Pons (tissue), 1 donor: ENCODE measurements around the gene TMC7.
A peak's percentile ranks its signal among the peaks of the same experiment; 100 is the strongest.
"Not testable (repeated sequence)": the region's sequence is repeated elsewhere in the genome, so short reads cannot be mapped to it uniquely, and the experiment has no call there.

ENCODE experiments used
- DNase-seq: peaks from one replicate; pipeline ENCODE4 v3.0.0-alpha.2; 2016; ENCODE audit warnings: low spot score

Gene TMC7

DNA sequence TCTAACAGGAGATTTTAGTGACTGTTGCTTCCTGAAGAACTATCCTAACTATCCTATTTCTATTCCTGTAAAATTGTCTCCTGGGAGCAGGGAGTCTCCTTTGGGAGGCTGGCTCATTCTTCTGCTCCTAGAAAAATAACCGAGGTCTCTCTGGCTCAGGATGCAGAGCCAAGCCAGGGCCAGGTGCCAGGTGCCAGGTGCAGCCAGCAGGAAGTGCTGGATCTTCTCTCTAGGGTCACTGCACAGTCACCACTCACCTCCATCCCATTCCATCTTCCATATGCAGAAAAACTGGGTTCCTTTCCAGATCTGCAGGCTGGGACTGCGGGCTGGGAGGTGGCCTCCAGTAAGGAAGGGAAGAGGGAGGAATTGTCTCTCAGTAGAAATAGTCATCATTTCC, 3.8 kb upstream of the TMC7 start:
- DNase-seq: no peak

DNA sequence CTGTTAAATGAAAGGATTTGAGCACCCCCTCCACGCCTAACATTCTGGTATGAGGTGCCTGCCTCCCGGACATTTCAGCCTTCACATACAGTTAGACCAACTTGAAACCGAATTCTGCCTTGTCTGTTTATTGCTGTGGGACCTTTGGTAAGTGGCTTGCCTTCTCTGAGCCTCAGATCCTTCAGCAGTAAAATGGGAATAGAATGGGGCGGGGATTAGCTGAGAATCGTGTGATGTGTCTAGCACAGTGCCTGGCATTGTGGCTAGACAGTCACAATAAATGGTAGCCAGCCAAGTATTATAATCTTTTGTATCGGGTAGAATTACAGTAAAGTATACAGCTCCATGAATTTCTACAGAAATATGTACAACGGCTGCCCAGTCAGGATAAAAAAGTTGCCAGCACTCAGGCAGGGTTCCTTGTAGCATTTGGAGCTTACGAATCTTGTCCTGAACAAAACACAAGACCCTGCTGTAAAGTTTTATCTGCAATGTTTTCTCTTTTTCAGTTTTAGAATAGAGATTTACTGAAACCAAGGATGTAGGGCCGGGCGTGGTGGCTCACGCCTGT, 786 bp downstream of the TMC7 start:
- DNase-seq: peak; percentile 72

DNA sequence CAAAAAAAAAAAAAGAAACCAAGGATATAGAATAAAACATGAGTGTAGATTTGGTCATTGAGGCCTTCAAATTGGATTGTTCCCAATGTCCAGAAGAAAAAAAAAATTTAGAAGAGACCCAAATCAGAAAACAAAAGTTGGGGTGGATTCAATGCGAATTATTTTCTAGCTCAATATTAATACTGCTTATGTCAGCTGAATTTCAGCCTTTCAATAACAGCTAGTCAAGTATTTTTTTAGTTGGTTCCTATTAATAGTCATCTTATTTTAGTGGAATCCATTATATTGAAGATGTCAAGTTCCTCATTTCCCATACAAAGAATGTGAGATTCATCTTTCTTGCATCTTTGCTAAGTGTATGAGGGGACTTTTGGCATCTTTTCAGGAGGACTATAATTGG, 1.5 kb downstream of the TMC7 start:
- not testable (repeated sequence) for DNase-seq

DNA sequence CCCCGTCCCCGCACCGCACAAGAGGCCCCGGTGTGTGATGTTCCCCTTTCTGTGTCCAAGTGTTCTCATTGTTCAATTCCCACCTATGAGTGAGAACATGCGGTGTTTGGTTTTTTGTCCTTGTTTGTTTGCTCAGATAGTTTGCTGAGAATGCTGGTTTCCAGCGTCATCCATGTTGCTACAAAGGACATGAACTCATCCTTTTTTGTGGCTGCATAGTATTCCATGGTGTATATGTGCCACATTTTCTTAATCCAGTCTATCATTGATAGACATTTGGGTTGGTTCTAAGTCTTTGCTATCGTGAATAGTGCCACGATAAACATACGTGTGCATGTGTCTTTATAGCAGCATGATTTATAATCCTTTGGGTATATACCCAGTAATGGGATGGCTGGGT, 8.0 kb downstream of the TMC7 start:
- not testable (repeated sequence) for DNase-seq

DNA sequence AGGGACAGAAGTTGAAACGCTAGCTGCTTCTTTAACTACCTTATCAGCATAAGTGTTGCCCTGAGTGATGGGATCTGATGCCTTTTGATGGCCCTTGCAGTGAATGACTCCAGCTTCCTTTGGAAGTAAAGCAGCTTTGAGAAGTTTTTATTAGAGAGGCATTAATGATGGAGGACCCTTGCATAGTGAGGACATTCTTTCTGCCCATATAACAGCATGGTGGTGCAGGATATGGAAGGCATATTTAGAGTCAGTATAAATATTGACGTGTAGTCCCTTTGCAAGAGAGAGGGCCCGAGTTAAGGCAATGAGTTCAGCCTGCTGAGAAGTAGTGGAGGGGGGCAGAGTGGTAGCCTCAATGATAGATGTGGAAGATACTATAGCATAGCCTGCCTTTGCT, 9.8 kb downstream of the TMC7 start:
- DNase-seq: not testable (repeated sequence)

DNA sequence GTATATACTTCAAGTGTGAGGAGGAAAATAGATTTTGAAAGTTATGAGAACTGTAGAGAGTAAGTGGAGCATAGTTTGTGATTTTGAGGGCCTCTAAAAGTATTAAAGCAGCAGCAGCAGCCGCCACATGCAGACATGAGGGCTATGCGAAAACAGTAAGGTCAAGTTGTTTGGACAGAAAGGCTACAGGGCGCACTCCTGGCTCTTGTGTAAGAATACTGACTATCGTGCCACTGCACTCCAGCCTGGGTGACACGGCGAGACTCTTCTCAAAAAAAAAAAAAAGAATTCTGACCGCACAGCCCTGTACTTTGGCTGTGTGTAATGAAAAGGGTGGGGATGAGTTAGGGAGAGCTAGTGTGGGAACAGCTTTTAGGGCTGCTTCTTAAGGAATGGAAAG, 10.4 kb downstream of the TMC7 start:
- not testable (repeated sequence) for DNase-seq

DNA sequence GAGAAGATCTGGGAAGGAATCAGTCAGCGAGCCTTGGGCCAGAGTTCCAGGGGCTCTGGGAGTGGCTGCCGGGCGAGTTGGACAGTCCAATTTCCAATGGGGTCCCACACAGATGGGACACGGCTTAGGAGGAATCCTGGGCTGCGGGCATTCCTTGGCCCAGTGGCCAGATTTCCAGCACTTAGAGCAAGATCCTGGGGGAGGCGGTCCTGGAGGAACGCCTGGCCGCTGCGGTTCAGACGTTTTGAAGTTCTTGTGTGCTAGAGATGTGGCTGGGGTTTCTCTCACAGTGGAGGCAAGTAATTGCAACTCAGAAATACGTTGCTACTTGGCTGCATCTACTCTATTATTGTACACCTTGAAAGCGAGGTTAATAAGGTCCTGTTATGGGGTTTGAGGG, 11.7 kb downstream of the TMC7 start:
- DNase-seq: not testable (repeated sequence)

DNA sequence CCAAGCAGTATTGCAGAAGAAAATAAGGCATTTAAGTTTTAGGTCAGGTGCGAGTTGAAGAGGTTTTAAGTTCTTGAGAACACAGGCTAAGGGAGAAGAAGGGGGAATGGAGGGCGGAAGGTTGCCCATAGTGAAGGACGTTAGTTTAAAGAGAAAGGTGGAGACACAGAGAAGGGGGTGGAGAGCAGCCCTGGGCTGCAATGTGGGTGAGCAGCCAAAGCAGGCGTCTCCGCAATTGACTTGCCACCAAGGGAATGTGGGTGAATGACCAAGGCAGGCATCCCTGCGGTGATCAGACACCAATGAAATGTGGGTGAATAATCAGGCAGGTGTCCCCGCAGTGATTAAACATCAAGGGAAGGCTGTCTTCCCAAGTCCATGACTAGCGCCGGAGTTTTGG, 12.8 kb downstream of the TMC7 start:
- not testable (repeated sequence) for DNase-seq

DNA sequence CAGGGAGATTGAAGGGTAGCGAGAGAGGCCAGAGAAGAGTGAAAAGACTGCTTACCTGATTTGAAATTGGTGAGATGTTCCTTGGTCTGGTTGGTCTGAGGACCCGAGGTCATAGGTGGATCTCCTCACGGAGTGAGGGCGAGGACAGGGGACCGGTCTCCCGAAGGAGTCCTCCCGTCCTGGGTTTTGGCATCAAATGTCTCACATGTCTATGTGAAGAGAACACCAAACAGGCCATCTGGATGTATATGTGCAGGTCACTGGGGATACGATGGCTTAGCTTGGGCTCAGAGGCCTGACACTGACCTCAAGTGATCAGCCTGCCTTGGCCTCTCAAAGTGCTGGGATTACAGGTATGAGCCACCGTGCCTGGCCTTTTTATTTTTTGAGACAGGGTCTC, 13.3 kb downstream of the TMC7 start:
- DNase-seq: not testable (repeated sequence)

DNA sequence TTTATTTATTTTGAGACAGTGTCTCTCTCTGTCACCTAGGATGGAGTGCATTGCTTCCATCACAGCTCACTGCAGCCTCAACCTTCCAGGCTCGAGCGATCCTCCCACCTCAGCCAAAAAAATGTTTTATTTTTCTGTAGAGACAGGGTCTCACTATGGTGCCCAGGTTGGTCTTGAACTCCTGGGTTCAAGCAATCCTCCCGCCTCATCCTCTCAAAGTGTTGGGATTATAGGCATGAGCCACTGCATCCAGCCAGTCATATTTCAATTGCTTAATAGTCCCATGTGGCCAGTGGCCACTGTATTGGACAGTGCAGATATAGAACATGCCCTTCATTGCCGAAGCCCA, 15.3 kb downstream of the TMC7 start:
- no peak for DNase-seq

DNA sequence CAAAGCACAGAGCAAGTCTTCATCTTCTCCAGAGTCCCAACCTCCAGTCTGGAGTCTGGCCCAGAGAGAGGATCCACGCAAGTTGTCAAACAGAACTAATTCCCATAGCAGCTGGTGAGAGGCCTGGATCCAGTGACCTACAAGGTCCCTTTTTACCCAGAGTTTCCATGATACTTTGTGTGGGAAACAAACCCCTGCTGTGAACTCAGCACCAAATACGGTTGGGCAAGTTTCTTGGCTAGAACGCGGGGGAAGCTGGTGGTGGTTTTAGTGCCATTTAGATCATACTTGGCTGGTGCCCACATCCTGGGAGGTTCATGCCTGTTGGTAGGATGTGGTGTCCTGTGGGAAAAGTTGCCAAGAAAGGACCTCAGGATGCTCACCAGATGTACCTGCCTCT, 18.1 kb downstream of the TMC7 start:
- DNase-seq: peak; percentile 64

DNA sequence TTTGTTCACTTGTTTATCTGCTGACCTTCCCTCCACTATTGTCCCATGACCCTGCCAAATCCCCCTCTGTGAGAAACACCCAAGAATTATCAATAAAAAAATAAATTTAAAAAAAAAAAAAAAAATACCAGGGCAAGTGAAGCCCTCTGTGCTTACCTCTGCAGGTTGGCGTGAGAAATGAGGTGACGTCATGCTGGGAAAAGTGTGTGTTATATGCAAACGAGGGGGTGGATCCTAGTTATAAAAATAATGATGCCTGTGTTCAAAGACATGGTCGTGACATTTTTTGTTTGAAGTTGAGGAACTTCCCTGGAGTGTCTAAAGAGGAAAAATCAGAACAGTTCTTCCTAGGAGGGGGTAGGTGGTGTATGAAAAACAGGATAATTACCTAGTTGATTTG, 20.2 kb downstream of the TMC7 start:
- DNase-seq: no peak

DNA sequence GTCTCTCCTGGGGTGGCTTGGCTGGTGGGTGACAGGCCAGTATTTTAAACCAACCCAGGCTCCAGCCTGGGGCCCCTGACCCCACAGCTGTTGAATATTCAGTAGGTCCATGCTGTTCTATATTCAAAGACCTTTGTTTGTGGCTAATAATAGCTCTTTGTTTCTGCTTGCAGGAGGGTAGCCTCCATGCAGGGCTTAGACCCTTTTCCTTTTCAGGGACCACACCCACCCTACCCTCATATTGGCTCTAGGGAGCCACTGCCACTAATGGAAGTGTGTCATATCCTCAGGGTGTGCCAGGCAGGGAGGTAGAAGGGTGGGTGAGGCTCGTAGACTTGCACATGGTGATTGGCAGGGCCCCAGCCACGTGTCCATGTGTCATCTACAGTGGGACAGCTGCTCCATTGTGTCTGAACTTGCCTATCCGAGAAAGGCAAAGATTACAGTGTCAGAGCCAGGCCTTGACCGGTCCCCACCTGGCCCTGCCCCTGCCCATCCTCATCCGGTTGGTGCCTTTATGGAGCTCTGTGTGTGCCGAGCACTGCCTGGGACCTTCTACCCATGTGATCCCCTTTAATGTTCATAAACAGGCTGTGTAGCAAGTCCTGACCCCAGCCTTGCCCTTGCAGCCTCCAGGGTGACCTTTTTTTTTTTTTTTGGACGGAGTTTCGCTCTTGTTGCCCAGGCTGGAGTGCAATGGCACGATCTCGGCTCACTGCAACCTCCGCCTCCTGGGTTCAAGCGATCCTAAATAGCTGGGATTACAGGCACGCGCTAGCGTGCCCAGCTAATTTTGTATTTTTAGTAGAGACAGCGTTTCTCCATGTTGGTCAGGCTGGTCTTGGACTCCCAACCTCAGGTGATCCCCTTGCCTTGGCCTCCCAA, 22.1 kb downstream of the TMC7 start:
- peak; percentile 98 for DNase-seq

DNA sequence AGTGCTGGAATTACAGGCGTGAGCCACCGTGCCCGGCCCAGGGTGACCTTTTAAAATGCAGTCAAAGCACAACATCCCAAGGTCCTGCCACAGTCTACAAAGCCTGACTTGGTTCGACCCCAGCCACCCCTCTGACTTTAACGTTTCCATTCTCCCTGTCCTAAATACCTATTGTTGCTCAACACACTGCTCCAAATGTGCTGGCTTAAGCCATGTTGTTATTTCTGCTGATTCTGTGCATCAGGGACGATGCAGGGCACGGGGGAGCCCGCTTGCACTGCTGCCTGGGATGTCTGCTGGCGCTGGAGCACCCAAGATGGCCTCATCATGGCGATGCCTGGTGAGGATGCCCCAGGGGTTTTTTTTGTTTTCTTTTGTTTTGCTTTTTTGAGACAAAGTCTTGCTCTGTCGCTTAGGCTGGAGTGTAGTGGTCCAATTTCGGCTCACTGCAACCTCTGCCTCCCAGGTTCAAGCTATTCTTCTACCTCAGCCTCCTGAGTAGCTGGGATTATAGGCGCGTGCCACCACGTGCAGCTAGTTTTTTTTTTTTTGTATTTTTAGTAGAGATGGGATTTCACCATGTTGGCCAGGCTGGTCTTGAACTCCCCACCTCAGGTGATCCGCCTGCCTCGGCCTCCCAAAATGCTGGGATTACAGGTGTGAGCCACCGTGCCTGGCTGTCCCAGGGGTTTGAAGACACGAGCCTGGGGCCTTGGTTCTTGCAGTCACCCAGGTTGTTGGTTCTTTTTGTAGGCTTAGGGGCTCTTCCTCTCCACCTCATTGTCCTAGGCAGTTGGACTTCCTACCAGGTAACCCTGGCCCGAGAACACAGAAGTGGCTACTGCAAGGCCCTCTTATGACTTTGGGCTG, 22.9 kb downstream of the TMC7 start:
- DNase-seq: no peak

DNA sequence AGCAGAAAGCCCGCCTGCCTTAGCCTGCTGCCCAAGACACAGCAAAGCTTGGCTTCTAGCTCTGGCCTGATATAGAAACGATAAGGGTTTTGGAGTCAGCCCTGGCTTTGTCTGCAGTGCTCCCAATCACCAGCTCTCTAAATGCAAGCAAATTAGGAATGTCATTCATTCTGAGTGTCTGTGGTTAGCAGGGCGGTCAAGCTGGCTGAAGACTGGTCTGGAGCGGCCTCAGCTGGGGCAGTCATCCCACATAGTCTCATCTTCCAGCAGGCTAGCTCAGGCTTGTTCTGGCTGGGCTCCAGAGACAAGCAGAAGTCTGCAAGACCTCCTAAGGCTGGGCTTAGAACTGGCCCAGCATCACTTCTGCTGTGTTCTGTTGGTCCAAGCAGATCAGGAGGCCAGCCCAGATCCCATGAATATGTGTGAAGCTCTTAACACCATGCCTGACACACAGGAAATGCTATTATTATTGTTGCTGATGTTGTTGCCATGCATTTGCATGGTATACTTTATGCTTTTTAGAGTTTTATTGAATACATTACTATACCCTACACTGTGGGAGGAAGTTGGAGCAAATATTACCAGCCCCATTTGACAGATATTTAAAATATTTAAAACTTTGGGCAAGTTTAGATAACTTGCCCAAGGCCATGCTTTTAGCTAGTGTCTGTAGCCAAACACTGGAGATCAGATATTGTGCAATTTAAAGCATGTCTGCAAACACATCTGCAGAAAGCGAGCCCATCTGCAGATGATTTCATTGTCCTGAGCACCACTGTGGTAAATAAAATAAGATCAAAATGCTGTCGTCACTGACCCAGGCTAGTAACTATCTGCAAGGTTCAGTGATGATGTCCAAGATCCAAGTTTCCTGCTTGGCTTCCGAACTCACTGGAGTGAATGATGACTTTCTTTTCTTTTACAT, 24.8 kb downstream of the TMC7 start:
- no peak for DNase-seq

DNA sequence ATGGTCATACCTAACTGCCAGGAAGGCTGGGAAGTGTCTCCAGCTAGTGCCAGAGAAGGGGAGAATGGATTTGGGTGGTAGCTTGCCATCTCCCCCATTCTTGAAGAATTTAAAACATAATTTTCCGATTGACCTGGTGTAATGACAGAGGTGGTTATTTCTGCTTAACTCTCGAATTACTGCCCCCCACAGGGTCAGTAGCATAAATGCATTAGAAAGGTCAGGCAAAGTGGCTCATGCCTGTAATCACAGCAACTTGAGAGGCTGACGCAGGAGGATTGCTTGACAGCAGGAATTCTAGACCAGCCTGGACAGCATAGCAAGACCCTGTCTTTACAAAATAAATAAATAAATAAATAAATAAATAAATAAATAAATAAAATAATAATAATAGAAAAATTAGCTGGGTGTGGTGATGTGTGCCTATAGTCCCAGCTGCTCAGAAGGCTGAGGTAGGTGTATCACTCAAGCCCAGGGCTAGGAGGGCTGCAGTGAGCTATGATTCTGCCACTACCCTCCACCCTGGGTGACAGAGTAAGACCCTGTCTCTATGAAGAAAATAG, 27.5 kb downstream of the TMC7 start:
- no peak for DNase-seq

DNA sequence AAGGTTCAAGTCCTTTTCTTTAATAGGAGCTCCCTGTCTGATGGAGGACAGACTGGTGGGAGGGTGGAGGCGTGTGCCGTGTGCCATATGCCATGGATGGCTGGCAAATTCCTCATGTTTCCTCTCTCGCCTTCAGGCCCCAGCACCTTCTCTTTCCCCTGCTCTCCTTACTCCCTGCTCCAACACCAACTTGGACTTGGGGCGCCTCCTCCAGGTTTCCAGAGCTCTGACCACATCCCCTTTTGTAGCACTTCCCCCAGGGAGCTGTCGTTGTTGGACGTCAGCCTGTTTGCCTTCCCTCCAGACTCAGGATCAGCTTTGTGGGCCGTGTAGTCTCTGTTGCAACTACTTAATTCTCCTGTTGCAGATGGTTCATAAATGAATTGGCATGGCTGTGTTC, 30.7 kb downstream of the TMC7 start:
- DNase-seq: no peak

DNA sequence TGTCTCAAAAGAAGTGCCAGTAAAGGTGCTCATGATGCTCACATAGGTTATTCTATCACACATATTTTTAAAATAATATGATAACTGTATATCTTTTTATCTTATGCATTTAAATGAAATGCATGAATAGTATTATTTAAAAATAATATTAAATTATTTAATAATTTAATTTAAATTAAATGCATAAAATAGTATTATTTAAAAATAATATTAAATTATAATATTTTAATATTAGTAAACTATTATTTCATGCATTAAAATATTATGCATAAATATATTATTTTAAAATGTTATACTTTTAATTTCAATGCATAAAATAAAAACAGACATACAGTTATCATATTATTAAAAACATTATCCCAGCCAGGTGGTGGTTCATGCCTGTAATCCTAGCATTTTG, 33.4 kb downstream of the TMC7 start:
- DNase-seq: no peak

DNA sequence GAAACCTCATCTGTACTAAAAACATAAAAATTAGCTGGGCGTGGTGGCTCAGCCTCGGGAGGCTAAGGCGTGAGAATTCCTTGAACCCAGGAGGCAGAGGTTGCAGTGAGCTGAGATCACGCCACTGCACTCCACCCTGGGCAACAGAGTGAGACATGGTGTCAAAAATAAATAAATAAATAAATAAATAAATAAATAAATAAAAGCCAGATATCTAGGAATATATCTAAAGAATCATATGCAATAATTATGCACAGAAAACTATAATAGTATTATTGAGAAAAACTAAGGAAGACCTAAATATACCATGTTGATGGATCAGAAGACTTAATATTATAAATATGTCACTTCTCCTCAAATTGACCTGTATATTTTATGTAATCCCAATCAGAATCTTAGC, 37.0 kb downstream of the TMC7 start:
- DNase-seq: no peak

DNA sequence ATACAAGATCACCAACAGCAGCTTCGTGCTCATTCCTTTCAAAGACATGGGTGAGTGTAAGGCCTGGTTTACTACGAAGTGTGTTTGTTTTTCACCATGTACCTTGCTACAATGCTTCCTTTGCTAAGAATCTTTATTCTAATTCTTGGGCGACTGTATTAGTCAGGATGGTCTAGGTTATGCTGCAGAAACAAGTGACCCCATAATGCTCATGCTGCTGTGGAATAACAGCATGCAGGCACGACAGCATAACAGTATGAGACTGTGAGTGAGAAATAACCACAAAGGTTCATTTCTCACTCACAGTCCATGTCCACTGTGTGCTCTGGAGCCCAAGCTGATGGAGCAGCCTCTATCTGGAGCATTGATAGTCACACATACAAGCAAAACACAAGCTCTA, 38.0 kb downstream of the TMC7 start:
- no peak for DNase-seq

DNA sequence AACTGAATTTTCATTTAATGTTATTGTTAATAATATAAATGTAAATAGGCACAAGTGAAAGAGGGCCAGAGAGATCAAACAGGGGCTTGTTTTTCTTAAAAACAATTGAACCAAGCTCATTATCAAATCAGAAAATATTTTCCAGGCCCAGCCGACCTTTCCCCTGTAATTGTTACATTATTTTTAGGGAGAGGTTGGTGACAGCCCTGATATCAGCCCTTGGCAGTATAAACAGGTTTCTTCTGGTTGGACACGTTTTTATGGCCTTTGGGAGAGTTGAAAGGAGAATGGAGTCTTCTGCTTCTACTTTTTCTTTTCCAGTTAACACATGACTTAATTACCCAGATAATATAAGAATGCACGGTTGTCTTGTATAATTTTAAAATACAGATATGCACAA, 43.7 kb downstream of the TMC7 start:
- no peak for DNase-seq

DNA sequence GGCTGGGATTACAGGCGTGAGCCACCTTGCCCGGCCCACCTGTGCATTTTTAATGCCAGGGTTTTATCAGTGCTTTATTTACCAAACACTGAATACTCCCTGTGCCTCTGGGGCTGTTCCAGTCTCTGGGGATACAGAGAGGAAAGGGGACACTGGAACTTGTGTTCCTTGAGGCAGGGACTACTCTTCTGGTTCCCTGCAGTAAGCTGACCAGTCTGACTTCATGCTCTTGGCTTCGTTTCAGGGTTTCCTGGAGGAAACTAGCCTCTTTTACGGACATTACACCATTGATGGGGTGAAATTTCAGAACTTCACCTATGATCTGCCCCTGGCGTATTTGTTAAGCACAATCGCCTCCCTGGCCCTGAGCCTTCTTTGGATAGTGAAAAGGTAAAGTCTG, 46.2 kb downstream of the TMC7 start:
- DNase-seq: no peak
